Ishikawa (cell line): ENCODE data around the gene URGCP.

Experiments
- CREB1 ChIP-seq: IDR thresholded peaks from 2 replicates; pipeline ENCODE4 v1.6.1; 2012; ENCODE audit warnings: low read depth
- EGR1 ChIP-seq: IDR thresholded peaks from 2 replicates; pipeline ENCODE4 v1.6.1; 2012
- FOXM1 ChIP-seq: IDR thresholded peaks from 2 replicates; pipeline ENCODE4 v1.6.1; 2012; ENCODE audit warnings: low read depth, borderline replicate concordance
- MAX ChIP-seq: IDR thresholded peaks from 2 replicates; pipeline ENCODE4 v1.6.1; 2012
- REST ChIP-seq: IDR thresholded peaks from 2 replicates; pipeline ENCODE4 v1.6.1; 2012; ENCODE audit warnings: low read depth, mild to moderate bottlenecking
- TAF1 ChIP-seq: IDR thresholded peaks from 2 replicates; pipeline ENCODE4 v1.6.1; 2012; ENCODE audit warnings: low read depth, mild to moderate bottlenecking
- TEAD4 ChIP-seq: IDR thresholded peaks from 2 replicates; pipeline ENCODE4 v1.6.1; 2012
- YY1 ChIP-seq: IDR thresholded peaks from 2 replicates; pipeline ENCODE4 v1.6.1; 2012; ENCODE audit warnings: low read depth
- ZBTB7A ChIP-seq: IDR thresholded peaks from 2 replicates; pipeline ENCODE4 v1.6.1; 2012; ENCODE audit warnings: low read depth

GRCh38 chr7:43844257-43844656 is 62.1 kb downstream of the URGCP start:
- TF ChIP-seq YY1 (no peak), REST (no peak), TAF1 (no peak), MAX (no peak), FOXM1 (no peak), ZBTB7A (no peak), CREB1 (no peak), EGR1 (no peak), TEAD4 (no peak)
